H54 (cell line): ENCODE results near the gene GPR63.

Experiments used
- DNase-seq: peaks from one replicate; pipeline ENCODE4 v3.0.0; 2011; ENCODE audit warnings: low spot score, mixed read lengths; ENCODE audit not compliant: insufficient read length
- FAIRE-seq: peaks from 3 replicates; lab custom pipeline; 2011; peaks lifted over from hg19 to GRCh38; lab: Jason Lieb, UNC
- POLR2A ChIP-seq: IDR thresholded peaks from 2 replicates; pipeline ENCODE4 v1.6.1; 2011; ENCODE audit warnings: low read depth, mild to moderate bottlenecking, low read length

GPR63 gene

GRCh38 chr6:96849615-96850014, 12.3 kb upstream of the GPR63 start:
- FAIRE-seq, result no peak
- TF ChIP-seq POLR2A, result no peak
- DNase-seq, result no peak

- TF ChIP-seq POLR2A, result no peak
- DNase-seq (no peak), FAIRE-seq (no peak)
Measured at GRCh38 chr6:96844530-96844929, 7.3 kb upstream of the GPR63 start.

- DNase-seq, result no peak
- no peak for TF ChIP-seq POLR2A
- no peak for FAIRE-seq
Measured at GRCh38 chr6:96841345-96841744, 4.1 kb upstream of the GPR63 start.

- FAIRE-seq (no peak), DNase-seq (no peak)
- TF ChIP-seq POLR2A, result no peak
Measured at GRCh38 chr6:96836631-96837080, 621 bp downstream of the GPR63 start.

- no peak for TF ChIP-seq POLR2A
- FAIRE-seq (no peak), DNase-seq (no peak)
Measured at GRCh38 chr6:96834070-96834469, 3.2 kb downstream of the GPR63 start.

GRCh38 chr6:96832780-96833179, 4.5 kb downstream of the GPR63 start:
- FAIRE-seq (no peak), DNase-seq (no peak)
- no peak for TF ChIP-seq POLR2A

GRCh38 chr6:96826865-96827264, 10.4 kb downstream of the GPR63 start:
- FAIRE-seq, result no peak
- DNase-seq, result no peak
- no peak for TF ChIP-seq POLR2A

- no peak for TF ChIP-seq POLR2A
- DNase-seq, result no peak
- no peak for FAIRE-seq
Measured at GRCh38 chr6:96823743-96824142, 13.5 kb downstream of the GPR63 start.

- FAIRE-seq (no peak), DNase-seq (no peak)
- no peak for TF ChIP-seq POLR2A
Measured at GRCh38 chr6:96821034-96821433, 16.2 kb downstream of the GPR63 start.

GRCh38 chr6:96816301-96816817, 20.9 kb downstream of the GPR63 start:
- DNase-seq, result no peak
- FAIRE-seq, result no peak
- TF ChIP-seq POLR2A, result no peak

- DNase-seq (no peak), FAIRE-seq (no peak)
- no peak for TF ChIP-seq POLR2A
Measured at GRCh38 chr6:96814625-96815024, 22.7 kb downstream of the GPR63 start.

- no peak for DNase-seq
- FAIRE-seq, result no peak
- no peak for TF ChIP-seq POLR2A
Measured at GRCh38 chr6:96812077-96812703, 25.1 kb downstream of the GPR63 start.

GRCh38 chr6:96811670-96812069, 25.6 kb downstream of the GPR63 start:
- DNase-seq (no peak), FAIRE-seq (no peak)
- no peak for TF ChIP-seq POLR2A

- FAIRE-seq, result no peak
- TF ChIP-seq POLR2A, result no peak
- no peak for DNase-seq
Measured at GRCh38 chr6:96811136-96811535, 26.1 kb downstream of the GPR63 start.

- DNase-seq (no peak), FAIRE-seq (no peak)
- no peak for TF ChIP-seq POLR2A
Measured at GRCh38 chr6:96809119-96809518, 28.2 kb downstream of the GPR63 start.
